ENCODE results near the gene EIF4G1. TPM values are rescaled to one million over a fixed set of nuclear protein-coding genes. Genes with fewer than 3 reads are reported as not detected.

Gene EIF4G1
- total and polyA plus RNA-seq, 10 of the 15 experiments (the other 5 are each of a cell fraction or from before 2014, with no cell fraction given): 5.7 to 462 (median 237) TPM

DNA sequence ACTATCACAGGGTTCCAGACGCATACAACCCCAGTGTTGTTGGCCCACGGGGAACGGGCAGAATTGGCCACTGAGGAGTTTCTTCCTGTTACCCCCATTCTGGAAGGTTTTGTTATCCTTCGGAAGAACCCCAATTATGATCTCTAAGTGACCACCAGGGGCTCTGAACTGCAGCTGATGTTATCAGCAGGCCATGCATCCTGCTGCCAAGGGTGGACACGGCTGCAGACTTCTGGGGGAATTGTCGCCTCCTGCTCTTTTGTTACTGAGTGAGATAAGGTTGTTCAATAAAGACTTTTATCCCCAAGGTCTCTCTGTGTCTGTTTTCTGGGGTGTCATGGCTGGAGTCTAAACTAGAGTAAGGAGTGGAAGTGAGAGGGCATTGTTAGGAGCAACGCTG lies 5.7 kb upstream of the EIF4G1 start:
- BruUV-seq (replicated peaks): no TSS peak
- ChIA-PET RAD21 (ENCODE audit: unreplicated experiment) (no interaction called here), POLR2A (no interaction called here), SMC1A (ENCODE audit: uncharacterized antibody, unreplicated experiment) (no interaction called here), CTCF (no interaction called here)
- intact Hi-C loops (cut with micrococcal nuclease; ENCODE audit: unreplicated experiment) (no loop called here), in situ Hi-C loops (cut with MboI) (no loop called here)
- Histone ChIP-seq H2AFZ (ENCODE audit: control insufficient read depth, low read depth, low read length) (no peak overlapping the region), H3K4me3 (no peak overlapping the region), H3K9me3 (replicated peaks; ENCODE audit: control insufficient read depth, insufficient read depth, low read length) (no peaks in the 10 kb centered on the region), H3K79me2 (ENCODE audit: control insufficient read depth, insufficient read depth, low read length) (no peaks in the 10 kb centered on the region), H3K27me3 (replicated peaks in 1 of 2; ENCODE audit: control insufficient read depth in 2 of 2, insufficient read depth in 2 of 2, low read length in 1 of 2) (no peaks in the 10 kb centered on the region), H3K36me3 (ENCODE audit: control insufficient read depth in 2 of 2, insufficient read depth in 2 of 2, low read length in 1 of 2) (peaks cover 15 to 21% of the 10 kb centered on the region in 2 experiments), H3K4me1 (ENCODE audit: control insufficient read depth, insufficient read depth, low read length) (no peaks in the 10 kb centered on the region), H3K4me2 (ENCODE audit: control insufficient read depth, insufficient read depth) (no peak overlapping the region), H3K27ac (ENCODE audit: control insufficient read depth, insufficient read depth) (no peak overlapping the region), H4K20me1 (ENCODE audit: control insufficient read depth, insufficient read depth) (no peaks in the 10 kb centered on the region), H3K9ac (ENCODE audit: control insufficient read depth, insufficient read depth, low read length) (no peak overlapping the region)
- no peak for ATAC-seq
- TF ChIP-seq STAT1 (conservative IDR thresholded peaks at IDR 0.05) (no peak), SMARCA5 (IDR thresholded peaks at IDR 0.05) (no peak), RBBP5 (conservative IDR thresholded peaks at IDR 0.05) (no peak), NFYB (IDR thresholded peaks at IDR 0.05; ENCODE audit: insufficient read depth, low read depth, low read length) (no peak), SIX5 (IDR thresholded peaks at IDR 0.05; ENCODE audit: low read depth, low read length, severe bottlenecking) (no peak), ETV6 (conservative IDR thresholded peaks at IDR 0.05 in 1 of 2, IDR thresholded peaks at IDR 0.05 in 1 of 2; ENCODE audit: borderline replicate concordance in 1 of 2, low read depth in 1 of 2) (no peak), FOXK2 (IDR thresholded peaks at IDR 0.05) (no peak), SUZ12 (IDR thresholded peaks at IDR 0.05; ENCODE audit: unreplicated experiment) (no peak), ZSCAN29 (IDR thresholded peaks at IDR 0.05) (no peak), ZNF217 (IDR thresholded peaks at IDR 0.05) (no peak), PAX8 (IDR thresholded peaks at IDR 0.05) (no peak), ZBTB33 (IDR thresholded peaks at IDR 0.05) (no peak)
- TF ChIP-seq, protein P1, sequence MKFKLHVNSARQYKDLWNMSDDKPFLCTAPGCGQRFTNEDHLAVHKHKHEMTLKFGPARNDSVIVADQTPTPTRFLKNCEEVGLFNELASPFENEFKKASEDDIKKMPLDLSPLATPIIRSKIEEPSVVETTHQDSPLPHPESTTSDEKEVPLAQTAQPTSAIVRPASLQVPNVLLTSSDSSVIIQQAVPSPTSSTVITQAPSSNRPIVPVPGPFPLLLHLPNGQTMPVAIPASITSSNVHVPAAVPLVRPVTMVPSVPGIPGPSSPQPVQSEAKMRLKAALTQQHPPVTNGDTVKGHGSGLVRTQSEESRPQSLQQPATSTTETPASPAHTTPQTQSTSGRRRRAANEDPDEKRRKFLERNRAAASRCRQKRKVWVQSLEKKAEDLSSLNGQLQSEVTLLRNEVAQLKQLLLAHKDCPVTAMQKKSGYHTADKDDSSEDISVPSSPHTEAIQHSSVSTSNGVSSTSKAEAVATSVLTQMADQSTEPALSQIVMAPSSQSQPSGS (IDR thresholded peaks at IDR 0.05; ENCODE audit: low read length): no peak
- DNase-seq (ENCODE audit: low read depth, low spot score): no peak
- WGBS (ENCODE audit: insufficient coverage, insufficient replicate concordance, low lambda C conversion rate, missing lambda C conversion rate): 97% methylated on average over 7 of the region's 7 CpGs
- no peak for FAIRE-seq
